ENCODE measurements around the gene PLA2G2F.
"Not testable (repeated sequence)": the region's sequence is repeated elsewhere in the genome, so short reads cannot be mapped to it uniquely, and the experiment has no call there.

Gene PLA2G2F

GRCh38 chr1:20126041-20126805 is 12.9 kb upstream of the PLA2G2F start:
- no peak overlapping the region for H2BK120ac ChIP-seq (ENCODE audit: low read depth, low read length)
- no peaks in the 10 kb centered on the region for H3K79me1 ChIP-seq (ENCODE audit: low read depth, low read length)
- H2BK12ac ChIP-seq (ENCODE audit: low read length): no peak overlapping the region
- no peaks in the 10 kb centered on the region for H3K36me3 ChIP-seq (replicated peaks in 1 of 2; ENCODE audit: control insufficient read depth in 2 of 2, insufficient read depth in 2 of 2, low read length in 2 of 2)
- no peak overlapping the region for H3K4ac ChIP-seq (ENCODE audit: low read length)
- H2AK5ac ChIP-seq (ENCODE audit: low read depth, low read length): no peak overlapping the region
- no peaks in the 10 kb centered on the region for H3K9me3 ChIP-seq (replicated peaks in 1 of 2; ENCODE audit: control insufficient read depth in 2 of 2, insufficient read depth in 1 of 2, low read depth in 1 of 2, low read length in 2 of 2)
- no peak overlapping the region for H3K18ac ChIP-seq (ENCODE audit: low read length)
- no peak overlapping the region for H3K4me2 ChIP-seq (ENCODE audit: insufficient read depth, low read length, poor library complexity, severe bottlenecking)
- DNase-seq (ENCODE audit: low spot score): no peak
- H2AFZ ChIP-seq (ENCODE audit: low read length): no peak overlapping the region
- H3K4me1 ChIP-seq (ENCODE audit: control insufficient read depth in 2 of 2, insufficient read depth in 1 of 2, low read depth in 1 of 2, low read length in 2 of 2): peaks cover 2% of the 10 kb centered on the region in 2 donors
- no peak overlapping the region for H3K4me3 ChIP-seq (ENCODE audit: low read length in 2 of 2)
- H3K23ac ChIP-seq (ENCODE audit: low read depth, low read length, poor library complexity): no peak overlapping the region
- WGBS, 2 donors (ENCODE audit: extremely low coverage in 2 of 2, insufficient read length in 2 of 2, insufficient replicate concordance in 1 of 2): no CpG with 5 or more reads among the region's 9 CpGs
- no peak overlapping the region for H2BK5ac ChIP-seq (ENCODE audit: low read length)
- no peak overlapping the region for H4K8ac ChIP-seq (ENCODE audit: low read depth, low read length)
- no peak overlapping the region for H3K9ac ChIP-seq (ENCODE audit: low read depth, low read length, poor library complexity)
- H4K91ac ChIP-seq (ENCODE audit: low read depth, low read length, poor library complexity): no peak overlapping the region
- H3K27me3 ChIP-seq (ENCODE audit: control insufficient read depth in 3 of 3, insufficient read depth in 3 of 3, low read depth in 1 of 3, low read length in 3 of 3): no peaks in the 10 kb centered on the region
- no peak overlapping the region for H2BK15ac ChIP-seq (ENCODE audit: low read length)
- H3K14ac ChIP-seq (ENCODE audit: low read length): no peak overlapping the region
- H3K27ac ChIP-seq (replicated peaks; ENCODE audit: low read length): no peak overlapping the region

DNA sequence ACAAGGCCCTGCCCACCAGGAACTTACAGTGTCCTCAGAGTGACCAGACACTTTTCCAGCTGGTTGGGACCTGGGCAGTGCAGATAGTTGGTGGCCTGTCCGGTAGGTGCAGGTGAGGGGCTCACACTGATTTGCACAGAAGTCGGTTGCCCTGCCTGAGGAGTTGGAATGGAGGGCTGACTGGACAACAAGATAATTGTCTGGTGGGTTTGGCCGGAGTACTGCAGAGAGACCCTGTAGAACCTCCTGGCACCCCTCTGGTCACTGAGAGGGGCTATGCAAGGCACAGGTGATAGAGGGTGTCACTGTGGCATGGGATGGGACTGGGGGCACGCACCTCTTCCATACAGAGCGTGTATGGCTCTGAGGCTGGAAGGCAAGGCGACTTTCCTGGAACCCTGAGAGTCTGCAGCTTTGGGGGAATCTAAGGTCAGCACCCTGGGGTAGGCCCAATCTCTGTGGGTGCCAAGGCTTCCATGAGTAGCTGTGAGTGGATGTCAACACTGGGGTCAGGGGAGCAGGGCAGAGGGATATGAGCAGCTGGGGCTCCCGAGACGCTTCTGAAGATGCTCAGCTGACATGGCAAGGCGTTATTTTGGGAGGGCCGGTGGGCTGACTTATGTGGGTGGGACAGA is 12.2 kb upstream of the PLA2G2F start:
- WGBS, 2 donors (ENCODE audit: extremely low coverage in 2 of 2, insufficient read length in 2 of 2, insufficient replicate concordance in 1 of 2): no CpG with 5 or more reads among the region's 10 CpGs
- Histone ChIP-seq H3K23ac (ENCODE audit: low read depth, low read length, poor library complexity) (no peak overlapping the region), H3K27ac (replicated peaks; ENCODE audit: low read length) (no peak overlapping the region)

GRCh38 chr1:20130518-20130917 is 8.6 kb upstream of the PLA2G2F start:
- H2BK5ac ChIP-seq (ENCODE audit: low read length); H3K4me2 ChIP-seq (ENCODE audit: insufficient read depth, low read length, poor library complexity, severe bottlenecking); H3K4ac ChIP-seq (ENCODE audit: low read length); H3K23ac ChIP-seq (ENCODE audit: low read depth, low read length, poor library complexity); H3K9ac ChIP-seq (ENCODE audit: low read depth, low read length, poor library complexity); H3K79me1 ChIP-seq (ENCODE audit: low read depth, low read length); H3K14ac ChIP-seq (ENCODE audit: low read length); DNase-seq (ENCODE audit: low spot score); H2BK120ac ChIP-seq (ENCODE audit: low read depth, low read length); H3K4me3 ChIP-seq (ENCODE audit: low read length in 2 of 2); H3K27ac ChIP-seq (replicated peaks; ENCODE audit: low read length); H3K9me3 ChIP-seq (replicated peaks in 1 of 2; ENCODE audit: control insufficient read depth in 2 of 2, insufficient read depth in 1 of 2, low read depth in 1 of 2, low read length in 2 of 2); H4K8ac ChIP-seq (ENCODE audit: low read depth, low read length); H3K27me3 ChIP-seq (ENCODE audit: control insufficient read depth in 3 of 3, insufficient read depth in 3 of 3, low read depth in 1 of 3, low read length in 3 of 3); H4K91ac ChIP-seq (ENCODE audit: low read depth, low read length, poor library complexity); H3K36me3 ChIP-seq (replicated peaks in 1 of 2; ENCODE audit: control insufficient read depth in 2 of 2, insufficient read depth in 2 of 2, low read length in 2 of 2); H2AFZ ChIP-seq (ENCODE audit: low read length); H2BK12ac ChIP-seq (ENCODE audit: low read length); H3K18ac ChIP-seq (ENCODE audit: low read length); H3K4me1 ChIP-seq (ENCODE audit: control insufficient read depth in 2 of 2, insufficient read depth in 1 of 2, low read depth in 1 of 2, low read length in 2 of 2); H2BK15ac ChIP-seq (ENCODE audit: low read length); H2AK5ac ChIP-seq (ENCODE audit: low read depth, low read length): not testable (repeated sequence)
- WGBS, 2 donors (ENCODE audit: extremely low coverage in 2 of 2, insufficient read length in 2 of 2, insufficient replicate concordance in 1 of 2): no CpG with 5 or more reads among the region's 3 CpGs

More for the DNA sequence above, 12.2 kb upstream of the PLA2G2F start:
- no peak overlapping the region for H2BK5ac ChIP-seq (ENCODE audit: low read length)
- no peak overlapping the region for H3K9ac ChIP-seq (ENCODE audit: low read depth, low read length, poor library complexity)
- H3K4ac ChIP-seq (ENCODE audit: low read length): no peak overlapping the region
- no peak overlapping the region for H2AFZ ChIP-seq (ENCODE audit: low read length)
- H2AK5ac ChIP-seq (ENCODE audit: low read depth, low read length): no peak overlapping the region
- no peak overlapping the region for H3K18ac ChIP-seq (ENCODE audit: low read length)
- H3K79me1 ChIP-seq (ENCODE audit: low read depth, low read length): no peaks in the 10 kb centered on the region
- H3K9me3 ChIP-seq (replicated peaks in 1 of 2; ENCODE audit: control insufficient read depth in 2 of 2, insufficient read depth in 1 of 2, low read depth in 1 of 2, low read length in 2 of 2): no peaks in the 10 kb centered on the region
- no peak overlapping the region for H2BK12ac ChIP-seq (ENCODE audit: low read length)
- no peak for DNase-seq (ENCODE audit: low spot score)
- H3K27me3 ChIP-seq (ENCODE audit: control insufficient read depth in 3 of 3, insufficient read depth in 3 of 3, low read depth in 1 of 3, low read length in 3 of 3): no peaks in the 10 kb centered on the region
- H2BK15ac ChIP-seq (ENCODE audit: low read length): no peak overlapping the region
- no peak overlapping the region for H4K91ac ChIP-seq (ENCODE audit: low read depth, low read length, poor library complexity)
- no peak overlapping the region for H3K4me2 ChIP-seq (ENCODE audit: insufficient read depth, low read length, poor library complexity, severe bottlenecking)
- peak overlapping the region; percentile 33 for H3K14ac ChIP-seq (ENCODE audit: low read length)
- no peak overlapping the region for H2BK120ac ChIP-seq (ENCODE audit: low read depth, low read length)
- peaks cover 2% of the 10 kb centered on the region in 2 donors for H3K4me1 ChIP-seq (ENCODE audit: control insufficient read depth in 2 of 2, insufficient read depth in 1 of 2, low read depth in 1 of 2, low read length in 2 of 2)
- H4K8ac ChIP-seq (ENCODE audit: low read depth, low read length): no peak overlapping the region
- peak overlapping the region in 1 of 2 donors; percentile 50 for H3K4me3 ChIP-seq (ENCODE audit: low read length in 2 of 2)
- no peaks in the 10 kb centered on the region for H3K36me3 ChIP-seq (replicated peaks in 1 of 2; ENCODE audit: control insufficient read depth in 2 of 2, insufficient read depth in 2 of 2, low read length in 2 of 2)

GRCh38 chr1:20134995-20135394 is 4.1 kb upstream of the PLA2G2F start:
- no peak overlapping the region for H2AFZ ChIP-seq (ENCODE audit: low read length)
- H2BK120ac ChIP-seq (ENCODE audit: low read depth, low read length): no peak overlapping the region
- no peak overlapping the region for H2BK12ac ChIP-seq (ENCODE audit: low read length)
- H4K91ac ChIP-seq (ENCODE audit: low read depth, low read length, poor library complexity): no peak overlapping the region
- no peak overlapping the region for H3K23ac ChIP-seq (ENCODE audit: low read depth, low read length, poor library complexity)
- H3K9me3 ChIP-seq (replicated peaks in 1 of 2; ENCODE audit: control insufficient read depth in 2 of 2, insufficient read depth in 1 of 2, low read depth in 1 of 2, low read length in 2 of 2): no peaks in the 10 kb centered on the region
- H3K4ac ChIP-seq (ENCODE audit: low read length): no peak overlapping the region
- H3K4me2 ChIP-seq (ENCODE audit: insufficient read depth, low read length, poor library complexity, severe bottlenecking): no peak overlapping the region
- no peak overlapping the region for H4K8ac ChIP-seq (ENCODE audit: low read depth, low read length)
- WGBS, 2 donors (ENCODE audit: extremely low coverage in 2 of 2, insufficient read length in 2 of 2, insufficient replicate concordance in 1 of 2): no CpG with 5 or more reads among the region's 3 CpGs
- H3K27me3 ChIP-seq (ENCODE audit: control insufficient read depth in 3 of 3, insufficient read depth in 3 of 3, low read depth in 1 of 3, low read length in 3 of 3): no peaks in the 10 kb centered on the region
- no peak overlapping the region for H2BK15ac ChIP-seq (ENCODE audit: low read length)
- no peak overlapping the region for H2BK5ac ChIP-seq (ENCODE audit: low read length)
- H3K18ac ChIP-seq (ENCODE audit: low read length): no peak overlapping the region
- H3K79me1 ChIP-seq (ENCODE audit: low read depth, low read length): no peaks in the 10 kb centered on the region
- H3K4me1 ChIP-seq (ENCODE audit: control insufficient read depth in 2 of 2, insufficient read depth in 1 of 2, low read depth in 1 of 2, low read length in 2 of 2): no peaks in the 10 kb centered on the region
- H3K4me3 ChIP-seq (ENCODE audit: low read length in 2 of 2): no peak overlapping the region
- H3K14ac ChIP-seq (ENCODE audit: low read length): no peak overlapping the region
- DNase-seq (ENCODE audit: low spot score): no peak
- no peak overlapping the region for H2AK5ac ChIP-seq (ENCODE audit: low read depth, low read length)
- H3K36me3 ChIP-seq (replicated peaks in 1 of 2; ENCODE audit: control insufficient read depth in 2 of 2, insufficient read depth in 2 of 2, low read length in 2 of 2): no peaks in the 10 kb centered on the region
- H3K9ac ChIP-seq (ENCODE audit: low read depth, low read length, poor library complexity): no peak overlapping the region
- H3K27ac ChIP-seq (replicated peaks; ENCODE audit: low read length): no peak overlapping the region
